Panc1 (cell line): ENCODE measurements around the gene FHAD1. TPM values are rescaled to one million over a fixed set of nuclear protein-coding genes. Genes with fewer than 3 reads are reported as not detected.

ENCODE experiments used
- ATAC-seq: fragments of 200-7000 bp; cut with Tn5 transposase; 2 replicates; pipeline ENCODE4 v1.9.1; 2020; ENCODE audit warnings: mild to moderate bottlenecking, moderate library complexity
- BruUV-seq: library from RNA; stranded (reverse); fragments of 400-500 nt; replicated peaks from 2 replicates; lab custom pipeline; 2021; lab: Mats Ljungman, UMichigan
- CTCF ChIA-PET: fragments of 300-600 bp; sonication (Branson Sonifier 250); formaldehyde crosslinking; loops from one replicate; lab custom pipeline; 2022; ENCODE audit warnings: antibody characterized with exemption; lab: Charles Lee
- POLR2A ChIA-PET: fragments of 300-600 bp; sonication (Branson Sonifier 250); formaldehyde crosslinking; loops from one replicate; lab custom pipeline; 2022; ENCODE audit warnings: antibody characterized with exemption; lab: Charles Lee
- DNase-seq: peaks from one replicate; pipeline ENCODE4 v3.0.0-alpha.2; 2010; ENCODE audit warnings: low read depth, low spot score
- H3K27ac ChIP-seq: 2 replicates; pipeline ENCODE4 v1.5.1; 2011; ENCODE audit warnings: mild to moderate bottlenecking, low read length, inconsistent platforms
- H3K27me3 ChIP-seq: fragments of 200-500 bp; sonication (Bioruptor generic); 2 replicates; pipeline ENCODE4 v1.6.0; 2014; ENCODE audit warnings: low read length, inconsistent platforms; ENCODE audit not compliant: control insufficient read depth, insufficient read depth
- H3K36me3 ChIP-seq: fragments of 200-500 bp; sonication (Bioruptor generic); 2 replicates; pipeline ENCODE4 v1.5.1; 2014; ENCODE audit warnings: inconsistent platforms, mild to moderate bottlenecking, low read length, moderate library complexity; ENCODE audit not compliant: control insufficient read depth, insufficient read depth
- H3K4me1 ChIP-seq: 2 replicates; pipeline ENCODE4 v1.5.1; 2011; ENCODE audit warnings: inconsistent platforms, mild to moderate bottlenecking, low read length, moderate library complexity; ENCODE audit not compliant: control insufficient read depth, insufficient read depth
- H3K4me3 ChIP-seq, 2 experiments: 2 replicates each; pipeline ENCODE4 v1.5.1; 2011 to 2012; ENCODE audit warnings: low read depth in 2 of 2, low read length in 2 of 2, mild to moderate bottlenecking in 2 of 2, inconsistent platforms in 1 of 2, moderate library complexity in 1 of 2
- H3K9me3 ChIP-seq: fragments of 200-500 bp; sonication (Bioruptor generic); 2 replicates; pipeline ENCODE4 v1.5.1; 2014; ENCODE audit warnings: low read depth, mild to moderate bottlenecking, inconsistent platforms, low read length, moderate library complexity; ENCODE audit not compliant: control insufficient read depth, insufficient read depth
- CTCF ChIP-seq: fragments of 450-650 bp; IDR thresholded peaks from 2 replicates; pipeline ENCODE4 v1.5.1; 2017; ENCODE audit warnings: mild to moderate bottlenecking
- POLR2AphosphoS5 ChIP-seq: IDR thresholded peaks from 2 replicates; pipeline ENCODE4 v1.6.1; 2012; ENCODE audit warnings: mild to moderate bottlenecking, low read depth, low read length, moderate library complexity
- REST ChIP-seq, 2 experiments: IDR thresholded peaks; 2 replicates each; pipeline ENCODE4 v1.6.1; 2011 to 2012; ENCODE audit warnings: low read depth in 2 of 2, control low read depth in 1 of 2, low read length in 1 of 2, mild to moderate bottlenecking in 1 of 2, moderate library complexity in 1 of 2; ENCODE audit not compliant: insufficient read depth in 1 of 2
- SIN3A ChIP-seq: IDR thresholded peaks from 2 replicates; pipeline ENCODE4 v1.6.1; 2012; ENCODE audit warnings: low read depth, mild to moderate bottlenecking, low read length, moderate library complexity, borderline replicate concordance; ENCODE audit not compliant: insufficient read depth
- TCF7L2 ChIP-seq: IDR thresholded peaks from 2 replicates; pipeline ENCODE4 v1.6.1; 2011; ENCODE audit warnings: mild to moderate bottlenecking, low read depth, low read length, inconsistent platforms
- in situ Hi-C: cut with HindIII; loops from 2 replicates; pipeline ENCODE4 v1.10.0; 2016; ENCODE audit warnings: low sequenced_read_pairs, low pct_unique_long_range_greater_than_20kb
- intact Hi-C: fragments of 100-400 bp; cut with micrococcal nuclease; formaldehyde crosslinking; loops from one replicate; pipeline ENCODE4 v1.10.0; 2022; ENCODE audit not compliant: unreplicated experiment
- total RNA-seq: library from RNA; stranded (reverse); gene quantifications from one replicate; pipeline ENCODE4 v1.2.1, GENCODE V29; 2021; ENCODE audit not compliant: unreplicated experiment

Gene FHAD1
- total RNA-seq, 1 experiment from 2014 or later, result 0.23 TPM

- H3K36me3 ChIP-seq, result no peaks in the 10 kb centered on the region
- ChIA-PET CTCF (no interaction called here), POLR2A (no interaction called here)
- BruUV-seq, result no TSS peak
- no peaks in the 10 kb centered on the region; the same call in 1 of the 2 replicates for H3K4me1 ChIP-seq
- H3K27me3 ChIP-seq, result no peaks in the 10 kb centered on the region
- in situ Hi-C loops, result no loop called here
- no peaks in the 10 kb centered on the region for H3K9me3 ChIP-seq
- H3K4me3 ChIP-seq, result no peak overlapping the region
- TF ChIP-seq REST (IDR thresholded peaks at IDR 0.05; ENCODE audit: insufficient read depth in 1 of 2, low read depth in 2 of 2, low read length in 1 of 2), result no peak
- no peak for TF ChIP-seq TCF7L2
- no peak for ATAC-seq
- DNase-seq, result no peak
- H3K27ac ChIP-seq, result no peak overlapping the region
- intact Hi-C loops, result no loop called here
Measured at GRCh38 chr1:15381805-15382204, 134.8 kb downstream of the FHAD1 start.

- DNase-seq, result no peak
- in situ Hi-C loops, result no loop called here
- intact Hi-C loops, result no loop called here
- Histone ChIP-seq H3K4me1 (no peaks in the 10 kb centered on the region; the same call in 1 of the 2 replicates), H3K27ac (no peak overlapping the region), H3K27me3 (no peaks in the 10 kb centered on the region), H3K36me3 (no peaks in the 10 kb centered on the region), H3K4me3 (no peak overlapping the region), H3K9me3 (no peaks in the 10 kb centered on the region)
- POLR2A ChIA-PET, result no interaction called here
- no TSS peak for BruUV-seq
- CTCF ChIA-PET, result no interaction called here
- TF ChIP-seq POLR2AphosphoS5 (no peak), TCF7L2 (no peak), CTCF (no peak), REST (IDR thresholded peaks at IDR 0.05; ENCODE audit: insufficient read depth in 1 of 2, low read depth in 2 of 2, low read length in 1 of 2) (no peak), SIN3A (no peak)
- no peak; the same call in 1 of the 2 replicates for ATAC-seq
Measured at GRCh38 chr1:15382601-15383518, 135.8 kb downstream of the FHAD1 start.
